ENCODE measurements around the gene PITPNM2. TPM values are rescaled to one million over a fixed set of nuclear protein-coding genes. Genes with fewer than 3 reads are reported as not detected.

Gene PITPNM2
- total RNA-seq, 3 donors from 2014 or later, result 2.3 to 7.5 (median 2.4) TPM

DNA sequence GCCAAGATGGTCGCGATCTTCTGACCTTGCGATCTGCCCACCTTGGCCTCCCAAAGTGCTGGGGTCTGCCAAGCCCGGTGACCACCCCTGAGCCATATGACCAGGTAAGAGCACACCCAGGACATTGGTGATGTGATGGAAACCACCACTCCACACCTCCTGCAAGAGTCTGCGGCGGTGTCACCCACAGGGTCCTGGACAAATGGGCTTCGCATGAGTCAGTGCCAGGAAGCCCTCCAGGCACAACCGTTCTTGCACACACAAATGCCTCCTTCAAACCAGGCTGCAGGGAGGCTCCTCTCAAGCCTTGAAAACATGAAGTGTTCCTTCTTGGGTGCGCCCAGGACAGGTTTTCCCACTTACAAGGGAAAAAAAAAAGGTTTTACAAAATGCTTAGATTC is 16.6 kb downstream of the PITPNM2 start:
- H3K27me3 ChIP-seq, result no peaks in the 10 kb centered on the region
- H3K9me3 ChIP-seq, result no peaks in the 10 kb centered on the region
- peaks cover 7 to 10% of the 10 kb centered on the region in 2 donors for H3K4me1 ChIP-seq
- intact Hi-C loops (cut with DNase I; ENCODE audit: low total_unique reads), result no loop called here
- DNase-seq (ENCODE audit: low spot score in 2 of 2), result no peak
- TF ChIP-seq, protein P1, sequence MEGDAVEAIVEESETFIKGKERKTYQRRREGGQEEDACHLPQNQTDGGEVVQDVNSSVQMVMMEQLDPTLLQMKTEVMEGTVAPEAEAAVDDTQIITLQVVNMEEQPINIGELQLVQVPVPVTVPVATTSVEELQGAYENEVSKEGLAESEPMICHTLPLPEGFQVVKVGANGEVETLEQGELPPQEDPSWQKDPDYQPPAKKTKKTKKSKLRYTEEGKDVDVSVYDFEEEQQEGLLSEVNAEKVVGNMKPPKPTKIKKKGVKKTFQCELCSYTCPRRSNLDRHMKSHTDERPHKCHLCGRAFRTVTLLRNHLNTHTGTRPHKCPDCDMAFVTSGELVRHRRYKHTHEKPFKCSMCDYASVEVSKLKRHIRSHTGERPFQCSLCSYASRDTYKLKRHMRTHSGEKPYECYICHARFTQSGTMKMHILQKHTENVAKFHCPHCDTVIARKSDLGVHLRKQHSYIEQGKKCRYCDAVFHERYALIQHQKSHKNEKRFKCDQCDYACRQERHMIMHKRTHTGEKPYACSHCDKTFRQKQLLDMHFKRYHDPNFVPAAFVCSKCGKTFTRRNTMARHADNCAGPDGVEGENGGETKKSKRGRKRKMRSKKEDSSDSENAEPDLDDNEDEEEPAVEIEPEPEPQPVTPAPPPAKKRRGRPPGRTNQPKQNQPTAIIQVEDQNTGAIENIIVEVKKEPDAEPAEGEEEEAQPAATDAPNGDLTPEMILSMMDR (IDR thresholded peaks at IDR 0.05), result no peak
- TF ChIP-seq POLR2A (IDR thresholded peaks at IDR 0.05) (no peak), POLR2AphosphoS5 (IDR thresholded peaks at IDR 0.05) (no peak)
- peak overlapping the region in 1 of 2 donors; percentile 6 for H3K27ac ChIP-seq
- H3K36me3 ChIP-seq, result no peaks in the 10 kb centered on the region
- no peak overlapping the region for H3K4me3 ChIP-seq

DNA sequence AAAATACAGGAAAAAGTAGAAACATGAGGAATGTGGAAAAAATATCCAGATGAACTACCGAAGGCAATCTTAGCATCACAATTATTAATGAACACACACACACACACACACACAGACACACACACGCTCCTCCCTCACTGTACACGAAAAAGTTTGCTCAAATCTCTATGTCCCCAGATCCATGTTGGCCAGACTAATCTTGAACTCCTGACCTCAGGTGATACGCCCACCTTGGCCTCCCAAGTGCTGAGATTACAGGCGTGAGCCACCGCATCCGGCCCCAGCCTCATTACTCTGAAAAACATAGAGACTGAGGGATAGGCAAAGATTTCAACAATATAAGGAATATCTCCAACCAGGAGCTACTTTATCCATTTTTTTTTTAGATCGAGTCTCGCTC is 17.2 kb downstream of the PITPNM2 start:
- Histone ChIP-seq H3K27ac (no peak overlapping the region), H3K4me3 (no peak overlapping the region), H3K27me3 (no peaks in the 10 kb centered on the region), H3K4me1 (peaks cover 7 to 10% of the 10 kb centered on the region in 2 donors), H3K36me3 (no peaks in the 10 kb centered on the region), H3K9me3 (no peaks in the 10 kb centered on the region)
- intact Hi-C loops (cut with DNase I; ENCODE audit: low total_unique reads), result no loop called here
- DNase-seq (ENCODE audit: low spot score in 2 of 2), result no peak
- TF ChIP-seq POLR2A (IDR thresholded peaks at IDR 0.05), result no peak
- TF ChIP-seq, protein P1 (IDR thresholded peaks at IDR 0.05), result no peak
- no peak for TF ChIP-seq POLR2AphosphoS5 (IDR thresholded peaks at IDR 0.05)

DNA sequence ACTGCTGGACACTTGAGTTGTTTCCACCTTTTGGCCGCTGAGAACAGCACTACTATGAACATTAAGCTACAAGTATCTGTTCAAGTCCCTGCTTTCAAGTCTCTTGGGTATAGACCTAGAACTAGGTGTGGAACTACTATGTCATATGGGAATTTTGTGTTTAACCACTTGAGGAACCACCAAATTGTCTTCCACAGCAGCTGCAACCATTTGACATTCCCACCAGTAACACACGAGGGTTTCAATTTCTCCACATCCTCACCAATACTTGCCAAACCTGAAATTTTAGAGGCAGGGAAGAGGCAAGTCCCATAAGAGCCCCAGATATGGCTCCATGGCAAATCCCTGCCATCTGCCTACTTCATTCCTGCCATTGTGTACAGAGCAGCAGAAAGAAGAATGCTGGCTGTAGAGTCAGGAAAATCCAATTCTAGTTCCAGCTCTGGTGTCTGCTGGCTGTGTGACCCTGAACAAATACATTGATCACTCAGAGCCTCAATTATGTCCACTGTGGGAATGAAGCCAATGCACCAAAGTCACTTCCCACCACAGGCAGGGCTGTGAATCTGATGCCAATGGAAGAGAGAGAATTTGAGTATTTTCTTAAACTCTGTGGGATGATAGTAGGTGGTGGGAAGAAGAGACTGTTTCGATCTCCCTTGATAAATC is 17.8 kb downstream of the PITPNM2 start:
- Histone ChIP-seq H3K4me3 (no peak overlapping the region), H3K27me3 (no peaks in the 10 kb centered on the region), H3K4me1 (peaks cover 7 to 10% of the 10 kb centered on the region in 2 donors), H3K36me3 (no peaks in the 10 kb centered on the region), H3K27ac (peak overlapping the region in 1 of 2 donors; percentile 83), H3K9me3 (no peaks in the 10 kb centered on the region)
- no peak for DNase-seq (ENCODE audit: low spot score in 2 of 2)
- intact Hi-C loops (cut with DNase I; ENCODE audit: low total_unique reads), result no loop called here
- TF ChIP-seq POLR2A (IDR thresholded peaks at IDR 0.05) (no peak), POLR2AphosphoS5 (IDR thresholded peaks at IDR 0.05) (no peak)
- TF ChIP-seq, protein P1 (IDR thresholded peaks at IDR 0.05), result no peak

DNA sequence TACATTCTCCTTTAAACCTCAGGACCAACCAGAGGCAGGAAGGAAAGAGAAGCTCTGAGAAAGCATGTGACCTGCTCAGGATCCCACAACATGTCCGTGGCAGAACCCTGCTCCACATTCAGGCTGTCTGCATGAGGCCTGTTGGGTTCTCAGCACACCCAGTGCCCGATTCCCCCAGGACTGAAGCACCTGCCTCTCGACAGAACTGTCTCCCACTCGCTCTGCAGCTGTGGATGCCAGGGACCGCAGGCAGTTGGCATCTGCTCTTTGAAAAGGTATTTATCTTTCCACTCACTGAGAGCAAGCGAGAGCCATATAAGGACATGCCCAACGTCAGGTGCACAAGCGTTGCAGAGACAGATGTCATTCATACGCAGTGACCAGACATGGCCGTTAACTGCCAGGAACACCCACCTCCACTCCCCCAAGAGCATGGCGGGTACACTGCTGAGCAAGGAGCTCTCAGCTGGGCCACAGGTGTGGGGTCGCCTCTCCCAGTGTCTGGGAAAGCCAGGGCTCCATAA is 18.9 kb downstream of the PITPNM2 start:
- Histone ChIP-seq H3K27me3 (no peaks in the 10 kb centered on the region), H3K27ac (peak overlapping the region; percentile 83 to 84), H3K9me3 (no peaks in the 10 kb centered on the region), H3K4me3 (no peak overlapping the region), H3K36me3 (no peaks in the 10 kb centered on the region), H3K4me1 (peaks cover 7 to 10% of the 10 kb centered on the region in 2 donors)
- TF ChIP-seq POLR2A (IDR thresholded peaks at IDR 0.05) (no peak), POLR2AphosphoS5 (IDR thresholded peaks at IDR 0.05) (peak; percentile 30 to 56 (median 39))
- intact Hi-C loops (cut with DNase I; ENCODE audit: low total_unique reads), result no loop called here
- DNase-seq (ENCODE audit: low spot score in 2 of 2), result peak; percentile 83 to 94

DNA sequence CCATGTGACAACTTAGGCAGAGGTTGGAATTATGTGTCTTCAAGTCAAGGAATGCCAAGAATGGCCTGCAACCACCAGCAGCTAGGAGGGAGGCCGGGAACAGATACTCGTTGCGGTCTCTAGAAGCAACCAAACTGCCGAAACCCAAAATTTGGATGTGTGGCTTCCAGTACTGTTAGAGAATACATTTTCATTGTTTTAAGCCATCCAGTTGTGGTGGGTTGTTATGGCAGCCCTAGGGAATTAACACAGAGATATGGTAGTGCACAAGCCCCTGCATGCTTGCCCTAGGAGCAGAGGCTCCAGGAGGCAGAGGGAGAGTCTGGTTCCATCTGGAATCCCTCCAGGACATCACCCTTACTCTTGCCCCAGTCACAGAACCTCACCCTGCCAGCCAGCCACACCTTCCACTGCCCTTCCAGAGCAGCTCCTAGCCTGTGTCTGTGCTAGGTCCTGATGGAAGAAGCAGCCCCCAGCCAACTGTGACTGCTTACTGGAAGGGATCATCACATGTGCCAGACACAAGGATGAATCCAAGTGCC is 19.5 kb downstream of the PITPNM2 start:
- intact Hi-C loops (cut with DNase I; ENCODE audit: low total_unique reads), result no loop called here
- peaks cover 7 to 10% of the 10 kb centered on the region in 2 donors for H3K4me1 ChIP-seq
- H3K9me3 ChIP-seq, result no peaks in the 10 kb centered on the region
- no peaks in the 10 kb centered on the region for H3K27me3 ChIP-seq
- H3K36me3 ChIP-seq, result no peaks in the 10 kb centered on the region
- peak in 1 of 2 donors; percentile 56 for DNase-seq (ENCODE audit: low spot score in 2 of 2)
- H3K4me3 ChIP-seq, result no peak overlapping the region
- no peak for TF ChIP-seq POLR2AphosphoS5 (IDR thresholded peaks at IDR 0.05)
- TF ChIP-seq, protein P1 (IDR thresholded peaks at IDR 0.05), result no peak
- no peak for TF ChIP-seq POLR2A (IDR thresholded peaks at IDR 0.05)
- H3K27ac ChIP-seq, result peak overlapping the region; percentile 83 to 84
